Esophagus squamous epithelium (tissue), 4 donors: ENCODE measurements around the gene METAP2.

ENCODE experiments used
- CTCF ChIP-seq, 6 experiments: fragments of 450-650 bp in 4 of 6; fragments of 200-600 bp in 2 of 6; sonication (generic) in 2 of 6; IDR thresholded peaks; one replicate each; pipeline ENCODE4 v1.5.1; 2016 to 2019; ENCODE audit warnings: antibody characterized with exemption in 6 of 6, mild to moderate bottlenecking in 4 of 6, moderate library complexity in 4 of 6
- POLR2A ChIP-seq, 4 donors: fragments of 450-650 bp; IDR thresholded peaks; one replicate each; pipeline ENCODE4 v1.6.1; 2017; ENCODE audit warnings: antibody characterized with exemption in 4 of 4, mild to moderate bottlenecking in 4 of 4, moderate library complexity in 3 of 4

- TF ChIP-seq POLR2A (IDR thresholded peaks at IDR 0.05) (no peak), CTCF (IDR thresholded peaks at IDR 0.05) (no peak)
Observed at GRCh38 chr12:95533985-95534384, 60.0 kb downstream of the METAP2 start.
